HG02763 (cell line): ENCODE data around the gene MGP.
A peak's percentile ranks its signal among the peaks of the same experiment; 100 is the strongest.

ENCODE experiments used
- ATAC-seq: cut with Tn5 transposase; IDR thresholded peaks from one replicate; pipeline ENCODE4 v1.9.1; 2021; ENCODE audit warnings: mild to moderate bottlenecking, moderate library complexity; ENCODE audit not compliant: unreplicated experiment

The MGP gene

DNA sequence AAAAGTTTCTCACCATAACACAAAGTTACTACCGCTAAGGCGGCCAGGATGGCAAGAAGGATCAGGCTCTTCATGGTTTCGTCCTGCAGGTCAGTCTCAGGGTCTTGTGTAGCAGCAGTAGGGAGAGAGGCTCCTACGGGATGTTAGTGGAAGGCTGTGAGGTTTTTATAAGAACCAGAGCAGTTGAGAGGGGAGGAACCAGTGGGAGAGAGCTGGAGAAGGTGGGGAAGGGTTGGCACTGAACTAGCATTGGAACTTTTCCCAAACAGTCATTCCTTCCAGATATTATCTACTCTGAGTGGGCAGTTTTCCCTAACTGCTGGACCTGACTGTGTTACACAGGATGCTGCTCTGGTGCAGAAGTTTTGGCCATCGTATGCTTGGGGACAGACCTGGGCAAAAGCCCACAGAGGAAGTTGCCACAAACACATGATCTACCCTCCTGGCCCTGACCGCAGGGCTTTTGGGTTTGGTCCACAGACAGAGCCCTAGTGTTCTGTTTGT is at the start of gene MGP:
Gene MGP, minus strand, starts transcription at position 137 of the 504 bp plus-strand sequence. Its CDS starts 63 bp downstream, at position 74.
- ATAC-seq = no peak

DNA sequence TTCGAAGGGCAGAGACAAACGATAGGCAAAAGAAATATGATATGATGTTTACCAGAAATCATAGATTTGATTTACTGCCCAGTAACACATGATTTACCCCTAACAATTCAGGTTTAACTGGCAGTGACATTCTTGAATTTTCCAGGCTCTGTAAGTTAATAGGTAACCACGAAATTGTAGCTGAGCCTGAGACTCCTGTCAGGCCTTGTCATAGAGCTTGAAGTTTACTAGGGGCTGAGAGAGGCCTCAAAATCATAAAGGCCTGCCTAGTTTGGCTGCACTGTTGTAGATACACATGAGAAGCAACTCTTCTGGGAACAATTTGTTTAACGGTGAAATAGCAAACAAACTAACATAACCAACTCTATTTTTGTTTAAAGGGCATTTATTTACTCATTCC is 49.4 kb upstream of the MGP start:
- ATAC-seq = no peak

DNA sequence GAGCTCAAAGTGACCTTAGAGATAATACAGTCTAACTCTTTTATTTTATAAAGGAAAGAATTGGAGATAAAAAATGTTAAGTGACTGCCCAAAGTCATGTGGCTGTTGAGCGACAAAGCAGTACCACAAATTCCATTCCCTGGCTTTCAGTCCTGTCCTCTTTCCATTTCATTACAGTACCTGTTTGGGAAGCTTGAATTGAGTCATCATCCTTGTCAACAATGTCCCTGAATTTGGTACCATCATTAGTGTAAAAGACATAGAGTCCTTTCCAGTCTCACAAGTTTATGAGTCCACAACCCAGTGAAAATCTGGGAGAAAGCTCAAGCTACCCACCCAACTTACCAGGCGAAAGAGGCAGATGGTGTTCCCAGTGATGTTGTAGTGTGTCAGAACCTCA is 48.9 kb upstream of the MGP start:
- no peak for ATAC-seq

DNA sequence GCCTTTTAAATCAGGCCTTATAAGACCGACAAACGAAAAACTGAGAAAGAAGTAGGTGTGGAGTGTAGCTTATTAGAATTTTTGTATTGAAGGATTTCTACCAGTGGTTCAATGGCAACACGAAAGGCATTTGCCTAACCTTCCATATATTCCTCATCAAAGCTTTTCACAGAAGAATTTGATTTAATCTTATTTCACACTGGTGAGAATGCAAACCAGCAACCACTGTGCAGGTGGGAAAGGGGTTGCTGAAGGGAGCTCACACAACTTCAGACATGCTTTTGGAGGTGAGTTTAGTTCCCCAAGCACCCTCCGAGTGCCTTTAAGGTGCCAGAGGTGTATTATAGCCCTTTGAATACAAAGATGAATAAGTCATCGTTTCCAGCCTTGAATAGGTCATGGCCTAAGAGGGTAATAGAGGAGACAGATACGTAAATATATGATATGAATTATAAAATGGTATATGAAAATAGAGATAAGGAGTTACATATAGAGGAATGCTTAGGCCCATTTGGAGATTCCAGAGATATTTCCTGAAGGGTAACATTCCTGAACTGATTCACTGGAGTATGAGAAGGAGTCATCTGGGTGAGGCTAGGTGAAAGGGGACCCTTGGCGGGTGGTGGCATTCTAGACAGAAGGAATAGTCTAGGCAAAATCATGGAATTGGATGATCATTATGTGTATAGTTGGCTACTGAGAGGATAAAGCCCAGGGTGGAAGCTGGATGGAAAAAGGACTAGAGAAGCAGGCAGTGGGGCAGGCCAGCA is 46.3 kb upstream of the MGP start:
- ATAC-seq = no peak

DNA sequence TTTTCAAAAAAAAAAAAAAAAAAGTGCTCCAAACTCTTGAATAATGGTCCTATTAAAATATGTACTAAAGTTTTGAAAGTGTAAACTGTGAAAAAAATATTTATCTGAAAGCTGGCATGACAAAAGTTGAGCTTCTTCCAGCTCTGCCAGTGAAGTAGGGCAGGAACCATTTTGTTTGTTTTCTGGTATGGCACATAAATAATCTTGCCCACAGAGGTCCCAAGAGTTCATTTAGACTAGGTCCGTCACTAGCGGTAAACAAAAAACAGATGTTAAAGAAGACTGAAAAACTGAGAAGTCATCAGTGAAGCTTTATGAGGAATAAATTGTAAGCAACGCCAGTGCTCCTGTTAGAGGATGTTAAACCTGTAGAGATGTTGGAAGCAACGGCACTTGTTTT is 45.7 kb upstream of the MGP start:
- no peak for ATAC-seq

DNA sequence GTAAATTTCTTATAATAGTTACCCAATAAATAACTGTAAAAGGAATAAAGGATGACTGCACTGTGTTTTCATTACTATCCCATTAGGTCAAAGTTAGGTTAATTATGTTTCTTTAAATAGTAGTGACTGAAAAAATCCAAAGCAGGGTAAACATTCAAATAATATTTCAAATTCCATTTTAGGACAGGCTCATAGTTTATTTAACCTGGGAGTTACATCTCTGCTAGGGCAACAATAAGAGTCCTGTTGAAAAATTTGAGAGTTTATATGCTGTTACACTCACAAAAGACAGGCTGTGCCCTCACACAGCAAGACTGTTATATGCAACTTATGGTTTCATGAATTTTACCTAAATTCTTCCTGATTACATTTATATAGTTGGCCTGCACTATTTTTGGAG is 44.6 kb upstream of the MGP start:
- no peak for ATAC-seq

DNA sequence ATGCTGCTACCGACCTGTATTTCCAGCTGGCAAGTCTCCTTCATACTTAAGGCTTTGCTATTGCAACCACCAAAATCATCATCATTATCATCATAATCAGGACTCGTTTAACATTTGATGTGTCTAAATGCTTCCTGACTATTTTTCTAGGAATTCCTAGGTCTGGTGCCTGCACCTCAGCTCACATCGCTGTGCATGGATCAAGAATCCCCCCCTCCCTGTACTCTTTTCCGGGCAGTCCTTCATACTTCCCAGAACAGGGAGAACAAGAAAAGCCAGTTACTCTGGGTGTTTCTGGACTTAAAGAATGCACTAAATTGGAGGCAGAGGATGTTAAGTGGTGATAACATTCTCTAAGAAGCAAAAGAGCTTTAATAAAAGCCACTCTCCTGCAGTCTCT is 43.3 kb upstream of the MGP start:
- no peak for ATAC-seq

DNA sequence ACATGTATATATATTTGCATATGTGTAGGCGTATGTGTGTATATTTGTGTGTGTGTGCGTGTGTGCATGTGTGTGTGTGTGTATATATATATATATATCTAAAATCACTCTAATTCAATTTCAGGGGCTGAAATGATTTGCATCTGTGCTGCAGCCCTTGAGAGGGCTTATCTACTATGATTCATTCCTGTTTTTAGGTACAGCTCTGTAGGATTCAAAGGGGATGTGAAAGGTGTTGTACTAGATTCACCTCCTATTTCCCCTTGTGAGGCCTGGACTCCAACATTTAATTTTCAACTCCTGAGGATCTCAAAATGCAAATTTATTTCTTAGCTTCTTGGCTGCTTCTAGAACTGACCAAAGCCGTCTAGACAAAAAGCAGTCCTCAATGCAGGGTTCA is 41.6 kb upstream of the MGP start:
- ATAC-seq = no peak

DNA sequence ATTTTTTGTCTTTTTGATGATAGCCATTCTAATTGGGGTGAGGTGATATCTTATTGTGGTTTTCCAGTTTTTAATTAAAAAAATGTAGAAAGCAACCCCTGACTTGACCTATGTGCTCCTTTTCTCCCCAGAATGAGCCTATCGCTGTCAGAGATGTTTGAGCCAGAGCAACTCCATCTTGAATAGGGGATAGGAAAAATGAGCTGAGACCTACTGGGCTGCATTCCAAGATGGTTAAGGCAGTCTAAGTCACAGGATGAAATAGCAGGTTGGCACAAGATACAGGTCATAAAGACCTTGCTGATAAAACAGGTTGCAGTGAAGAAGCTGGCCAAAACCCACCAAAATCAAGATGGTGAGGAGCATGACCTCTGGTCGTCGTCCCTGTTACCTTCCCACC is 38.9 kb upstream of the MGP start:
- ATAC-seq = no peak

DNA sequence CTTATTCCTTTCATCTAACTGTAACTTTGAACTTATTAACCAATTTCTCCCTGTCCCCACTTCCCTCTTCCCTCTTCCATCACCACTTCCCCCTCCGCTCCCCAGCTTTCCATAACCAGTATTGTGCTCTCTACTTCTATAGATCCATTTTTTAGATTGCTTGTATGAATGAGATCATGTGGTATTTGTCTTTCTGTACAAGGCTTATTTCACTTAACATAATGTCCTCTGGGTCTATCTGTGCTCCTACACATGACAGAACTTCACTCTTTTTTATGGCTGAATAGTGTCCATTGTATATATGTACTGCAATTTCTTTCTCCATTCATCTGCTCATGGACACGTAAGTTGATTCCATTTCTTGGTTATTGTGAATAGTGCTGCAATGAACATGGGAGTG is 38.3 kb upstream of the MGP start:
- no peak for ATAC-seq

DNA sequence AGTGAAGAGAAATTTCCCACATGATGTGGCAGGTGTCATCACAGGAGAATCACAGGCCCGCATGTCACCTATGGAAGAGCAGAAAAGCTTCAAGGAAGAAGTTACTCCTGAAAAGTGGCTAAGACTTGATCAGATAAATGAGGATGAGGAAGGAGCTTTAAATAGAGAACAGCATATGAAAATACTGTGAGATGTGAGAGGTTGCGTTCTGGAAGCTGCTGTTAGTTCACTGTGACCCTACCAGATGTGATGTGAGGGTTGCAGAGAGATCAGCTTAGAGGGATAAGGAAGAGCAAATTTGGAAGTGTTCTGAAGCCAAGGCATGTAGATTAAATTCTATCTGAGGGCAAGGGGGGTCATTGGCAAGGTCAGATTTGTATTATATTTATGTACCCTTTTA is 35.6 kb upstream of the MGP start:
- ATAC-seq = peak; percentile 64

DNA sequence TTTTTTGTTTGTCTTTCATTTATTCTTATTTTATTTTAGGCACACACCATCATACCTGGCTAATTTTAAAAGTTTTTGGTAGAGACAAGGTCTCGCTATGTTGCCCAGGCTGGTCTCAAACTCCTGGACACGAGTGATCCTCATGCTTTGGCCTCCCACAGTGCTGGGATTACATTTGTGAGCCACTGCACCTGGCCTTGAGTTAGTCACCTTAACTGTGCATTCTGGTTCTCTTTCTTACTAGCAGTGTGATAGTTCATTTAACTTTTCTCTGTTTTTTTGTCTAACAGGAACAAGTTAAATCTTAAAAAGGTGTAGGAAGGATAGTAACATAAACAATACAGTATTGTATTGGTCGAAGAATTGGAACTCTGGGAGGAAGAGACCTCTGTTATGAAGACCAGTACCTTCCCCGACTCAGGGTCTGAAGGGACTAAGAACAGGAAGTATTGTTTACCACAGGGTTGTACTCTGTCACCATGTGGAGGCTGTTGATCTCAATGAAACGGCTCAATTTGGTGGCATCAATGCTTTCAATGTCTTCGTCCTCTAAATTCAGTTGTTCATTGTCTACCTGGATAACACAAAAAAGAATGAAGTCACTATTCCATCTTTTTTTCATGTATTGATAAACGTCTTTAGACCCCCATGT is 34.9 kb upstream of the MGP start:
- peak; percentile 75 for ATAC-seq

DNA sequence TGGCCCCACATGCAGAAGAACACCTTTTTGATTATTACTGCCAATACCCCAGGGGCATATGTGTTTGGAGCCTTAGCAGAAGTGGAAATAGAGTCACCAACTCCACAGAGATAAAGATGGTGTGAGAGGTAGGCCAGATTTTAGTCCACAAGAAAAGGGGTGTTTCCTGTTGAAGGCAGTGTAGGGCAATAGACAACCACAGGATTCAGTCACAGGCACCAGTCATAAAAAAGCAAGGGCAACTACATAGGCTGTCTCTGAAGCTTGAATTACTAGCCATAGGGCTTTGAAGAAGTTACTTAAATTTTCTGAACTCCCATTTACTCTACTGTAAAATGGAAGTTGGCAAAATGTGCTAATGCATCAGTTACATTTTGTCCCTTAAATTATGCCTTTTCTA is 33.8 kb upstream of the MGP start:
- ATAC-seq = no peak

DNA sequence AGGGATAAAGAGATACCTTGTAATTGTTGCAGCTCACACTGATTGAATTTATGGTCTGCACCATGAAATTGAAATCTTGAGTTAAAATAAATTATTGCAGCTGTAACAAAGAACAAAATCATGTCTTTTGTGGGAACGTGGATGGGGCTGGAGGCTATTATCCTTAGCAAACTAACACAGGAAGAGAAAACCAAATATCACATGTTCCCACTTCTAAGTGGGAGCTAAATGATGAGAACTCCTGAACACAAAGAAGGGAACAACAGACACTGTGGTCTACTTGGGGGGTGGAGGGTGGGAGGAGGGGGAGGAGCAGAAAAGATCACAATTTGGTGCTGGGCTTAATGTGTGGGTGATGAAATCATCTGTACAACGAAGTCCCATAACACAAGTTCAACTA is 30.1 kb upstream of the MGP start:
- no peak for ATAC-seq

DNA sequence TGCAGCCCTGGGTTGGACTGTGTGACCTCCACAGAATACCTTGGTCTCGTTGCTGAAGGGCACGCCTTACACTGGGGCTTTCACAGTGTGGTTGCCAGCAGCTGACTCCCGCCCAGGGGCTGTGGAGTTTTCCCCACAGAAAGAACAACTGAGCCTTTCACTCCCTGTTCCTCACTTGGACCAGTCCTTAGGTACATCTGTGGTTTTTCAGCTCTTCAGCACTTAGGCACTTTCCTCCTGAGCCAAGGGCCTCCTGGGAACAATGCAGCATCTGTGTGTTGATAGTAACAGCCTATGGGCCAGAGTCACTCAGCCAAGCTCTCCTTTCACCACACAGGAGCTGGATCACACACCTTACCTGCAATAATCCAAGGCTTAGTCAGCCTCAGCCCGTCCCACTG is 27.7 kb upstream of the MGP start:
- no peak for ATAC-seq

DNA sequence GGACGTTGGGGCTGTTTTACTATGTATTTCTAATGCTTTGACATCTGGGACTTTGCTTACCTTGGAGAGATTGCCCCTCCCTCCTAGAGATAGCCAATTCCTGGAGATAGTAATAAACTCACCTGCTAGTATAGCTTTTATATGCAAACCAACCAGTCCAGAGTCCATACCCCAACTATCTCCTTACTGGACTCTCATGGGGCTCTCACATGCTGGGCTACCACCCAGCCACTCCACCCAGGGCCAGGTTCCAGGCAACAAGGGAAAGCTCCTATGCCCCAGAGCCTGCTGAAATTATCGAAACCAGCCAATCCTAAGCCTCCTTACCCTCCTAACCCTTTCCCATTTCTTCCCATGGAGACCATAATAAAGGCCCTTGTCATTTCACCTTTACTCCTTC is 25.5 kb upstream of the MGP start:
- no peak for ATAC-seq

DNA sequence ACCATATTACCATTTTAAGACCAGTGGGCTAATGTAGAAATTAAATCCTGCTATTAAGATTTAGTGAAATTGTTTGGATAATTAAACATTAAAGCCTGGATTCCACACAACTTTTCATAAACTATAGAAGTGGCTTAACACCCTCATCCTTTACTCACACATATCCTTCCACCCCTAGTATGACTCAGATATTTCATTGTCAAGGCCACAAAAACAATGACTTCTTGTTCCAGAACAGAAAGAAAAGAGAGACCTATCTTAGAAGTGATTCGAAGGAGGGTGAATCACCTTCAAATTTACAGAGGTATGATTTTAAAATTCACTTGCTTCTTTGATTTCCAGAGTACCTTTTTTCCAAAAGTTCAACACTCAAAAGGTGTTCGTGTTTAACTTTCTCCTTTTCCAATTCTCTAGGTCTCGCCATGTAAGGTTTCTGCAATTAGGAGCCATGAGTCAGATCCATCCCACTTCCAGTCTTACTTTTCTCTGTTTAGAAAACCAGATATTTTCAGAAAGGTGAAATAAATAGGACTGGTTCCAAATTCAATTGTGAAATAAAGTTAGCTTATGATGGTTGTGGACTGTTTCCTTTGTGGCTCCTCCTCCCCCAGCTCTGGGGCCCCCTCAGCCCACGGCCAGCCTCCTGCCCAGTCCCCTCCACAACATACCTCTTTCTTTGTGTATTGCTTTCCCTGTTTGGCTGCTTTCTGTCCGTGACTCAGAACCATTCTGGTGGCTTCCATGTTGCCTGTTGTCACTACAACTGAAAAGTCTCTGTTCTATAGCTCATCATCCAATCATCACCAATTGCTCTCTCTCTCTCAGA is 24.6 kb upstream of the MGP start:
- ATAC-seq = no peak

DNA sequence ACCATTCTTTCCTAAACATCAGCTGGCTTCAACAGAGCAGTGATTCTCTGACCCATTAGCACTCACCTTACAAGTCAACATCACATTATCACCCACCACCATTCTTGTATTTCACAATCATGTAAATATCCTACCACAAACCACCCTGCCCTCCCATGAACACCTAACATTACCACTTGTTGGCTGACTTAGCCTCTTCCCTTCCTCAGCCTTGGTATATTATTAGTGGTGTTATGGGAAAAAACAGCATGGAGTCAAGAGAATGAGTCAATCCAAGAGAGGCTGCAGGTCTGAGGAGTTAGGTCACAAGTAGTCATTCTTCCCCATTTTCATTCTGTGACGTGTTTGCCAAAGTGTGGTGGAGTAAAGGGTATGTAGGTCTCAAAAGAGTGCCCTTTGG is 22.3 kb upstream of the MGP start:
- ATAC-seq = no peak

DNA sequence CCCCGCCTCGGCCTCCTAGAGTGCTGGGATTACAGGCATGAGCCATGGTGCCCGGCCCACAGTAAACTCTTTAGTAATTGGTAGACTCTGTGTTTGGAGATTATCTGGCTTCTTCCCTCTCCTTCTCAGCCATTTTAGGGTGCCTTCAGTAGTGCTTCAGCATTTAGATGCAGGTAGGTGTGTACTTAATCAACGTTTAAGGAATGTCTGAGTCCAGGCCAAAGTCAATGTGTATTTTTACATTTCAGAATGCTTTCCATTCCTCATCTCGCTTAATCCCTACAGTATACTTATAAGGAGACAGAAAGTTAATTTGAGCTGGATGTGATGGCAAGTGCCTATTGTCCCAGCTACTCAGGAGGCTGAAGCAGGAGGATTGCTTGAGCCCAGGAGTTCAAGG is 20.5 kb upstream of the MGP start:
- no peak for ATAC-seq

DNA sequence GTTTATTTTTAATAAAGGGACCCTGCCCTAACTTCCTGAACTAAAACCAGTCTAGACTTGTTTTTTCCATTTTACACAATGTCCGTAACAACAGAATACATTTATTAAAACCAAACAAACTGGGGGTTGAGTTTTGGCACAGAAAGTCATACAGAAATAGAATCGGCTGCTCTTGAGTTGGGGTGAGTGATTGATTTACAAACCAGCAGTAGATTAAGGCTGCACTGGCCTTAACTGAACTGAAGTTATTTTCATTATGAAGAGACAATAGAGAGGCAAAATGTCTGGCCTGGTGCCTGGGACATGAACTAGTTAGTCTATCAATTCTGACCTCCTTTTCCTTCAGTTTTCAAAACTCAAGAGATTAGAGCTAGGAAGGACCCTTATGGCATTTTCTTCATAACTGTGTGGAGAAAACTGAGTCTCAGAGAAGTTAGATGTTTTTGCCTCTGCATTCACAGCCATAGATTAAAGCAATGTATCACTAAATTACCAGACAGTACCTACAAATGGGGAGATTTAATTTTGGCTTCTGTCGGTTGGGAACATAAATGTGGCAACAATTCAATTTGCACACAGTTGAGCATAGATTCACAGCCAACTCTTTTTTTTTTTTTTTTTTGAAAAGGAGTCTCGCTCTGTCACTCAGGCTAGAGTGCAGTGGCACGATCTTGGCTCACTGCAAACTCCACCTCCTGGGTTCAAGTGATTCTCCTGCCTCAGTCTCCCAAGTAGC is 19.8 kb upstream of the MGP start:
- no peak for ATAC-seq

DNA sequence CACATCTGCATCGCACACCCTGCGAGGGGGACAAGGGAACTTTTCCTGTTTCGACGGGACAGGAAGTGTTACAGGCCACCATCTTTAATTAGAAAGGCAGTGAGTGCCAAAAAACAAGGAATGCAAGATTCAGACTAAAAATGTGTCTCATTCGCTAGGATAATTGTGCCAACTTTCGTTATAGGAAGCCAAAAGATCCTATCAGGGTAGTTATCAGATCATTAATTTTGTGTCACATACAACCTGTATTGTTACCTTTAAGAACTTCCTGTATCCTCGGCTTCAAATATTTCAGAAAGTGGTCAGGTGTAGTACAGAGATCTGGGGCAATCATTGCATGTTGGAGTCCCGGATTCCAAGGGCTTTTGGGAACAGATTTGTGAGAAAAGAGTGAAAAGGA is 19.2 kb upstream of the MGP start:
- no peak for ATAC-seq
